KMS-11 (cell line): ENCODE results near the gene PPP3R2.

ENCODE experiments used
- H2AFZ ChIP-seq: fragments of 200-600 bp; sonication (generic); 2 replicates; pipeline ENCODE4 v1.6.1; 2016; ENCODE audit warnings: antibody characterized with exemption, mixed run types, low read depth
- H3K27ac ChIP-seq: fragments of 200-600 bp; sonication (generic); 2 replicates; pipeline ENCODE4 v1.6.1; 2016; ENCODE audit warnings: mild to moderate bottlenecking, mixed run types
- H3K27me3 ChIP-seq: fragments of 200-600 bp; sonication (generic); 2 replicates; pipeline ENCODE4 v1.6.1; 2017; ENCODE audit warnings: mild to moderate bottlenecking, low read depth, mixed run types, moderate library complexity; ENCODE audit not compliant: insufficient read depth
- H3K36me3 ChIP-seq: fragments of 200-600 bp; sonication (generic); 2 replicates; pipeline ENCODE4 v1.6.1; 2017; ENCODE audit warnings: mild to moderate bottlenecking, mixed run types; ENCODE audit not compliant: insufficient read depth
- H3K4me1 ChIP-seq: fragments of 200-600 bp; sonication (generic); 2 replicates; pipeline ENCODE4 v1.6.1; 2016; ENCODE audit warnings: mild to moderate bottlenecking, low read depth, mixed run types; ENCODE audit not compliant: poor library complexity, severe bottlenecking
- H3K4me2 ChIP-seq: fragments of 200-600 bp; sonication (generic); 2 replicates; pipeline ENCODE4 v1.7.0; 2016; ENCODE audit warnings: mild to moderate bottlenecking, mixed run types
- H3K4me3 ChIP-seq: fragments of 200-600 bp; sonication (generic); IDR thresholded peaks from 2 replicates; pipeline ENCODE4 v1.6.1; 2017; ENCODE audit warnings: low read depth, low read length, mixed read lengths; ENCODE audit not compliant: insufficient read depth
- H3K79me2 ChIP-seq: fragments of 200-600 bp; sonication (generic); 2 replicates; pipeline ENCODE4 v1.6.1; 2016; ENCODE audit warnings: low read depth, mixed run types; ENCODE audit not compliant: insufficient read depth
- H3K9ac ChIP-seq: fragments of 200-600 bp; sonication (generic); 2 replicates; pipeline ENCODE4 v1.6.1; 2016; ENCODE audit warnings: mild to moderate bottlenecking, mixed run types
- H4K20me1 ChIP-seq: fragments of 200-600 bp; sonication (generic); 2 replicates; pipeline ENCODE4 v1.6.1; 2016; ENCODE audit warnings: mild to moderate bottlenecking, mixed run types; ENCODE audit not compliant: insufficient read depth
- CTCF ChIP-seq: fragments of 200-600 bp; sonication (generic); conservative IDR thresholded peaks from 2 replicates; pipeline ENCODE4 v1.6.1; 2017; ENCODE audit warnings: low read depth, mild to moderate bottlenecking, antibody characterized with exemption, low read length, moderate library complexity, mixed read lengths

The PPP3R2 gene

GRCh38 chr9:101543098-101543735 lies 51.6 kb downstream of the PPP3R2 start:
- Histone ChIP-seq H4K20me1 (no peaks in the 10 kb centered on the region), H3K36me3 (no peaks in the 10 kb centered on the region; the same call in 1 of the 2 replicates), H3K27me3 (no peaks in the 10 kb centered on the region), H2AFZ (no peak overlapping the region), H3K79me2 (no peaks in the 10 kb centered on the region), H3K4me2 (no peak overlapping the region), H3K27ac (no peak overlapping the region), H3K4me3 (no peak overlapping the region), H3K4me1 (no peaks in the 10 kb centered on the region), H3K9ac (no peak overlapping the region)
- TF ChIP-seq CTCF, result no peak
